Ishikawa (cell line): Measurements from ENCODE around the gene TSR1.

Source experiments
- CEBPB ChIP-seq: IDR thresholded peaks from 2 replicates; pipeline ENCODE4 v1.6.1; 2012
- CREB1 ChIP-seq: IDR thresholded peaks from 2 replicates; pipeline ENCODE4 v1.6.1; 2012; ENCODE audit warnings: low read depth
- EGR1 ChIP-seq: IDR thresholded peaks from 2 replicates; pipeline ENCODE4 v1.6.1; 2012
- EP300 ChIP-seq: IDR thresholded peaks from 2 replicates; pipeline ENCODE4 v1.6.1; 2012; ENCODE audit warnings: borderline replicate concordance
- FOXM1 ChIP-seq: IDR thresholded peaks from 2 replicates; pipeline ENCODE4 v1.6.1; 2012; ENCODE audit warnings: low read depth, borderline replicate concordance
- NFIC ChIP-seq: IDR thresholded peaks from 2 replicates; pipeline ENCODE4 v1.6.1; 2012
- RAD21 ChIP-seq: IDR thresholded peaks from 2 replicates; pipeline ENCODE4 v1.6.1; 2012; ENCODE audit warnings: low read depth
- TAF1 ChIP-seq: IDR thresholded peaks from 2 replicates; pipeline ENCODE4 v1.6.1; 2012; ENCODE audit warnings: low read depth, mild to moderate bottlenecking
- TCF12 ChIP-seq: IDR thresholded peaks from 2 replicates; pipeline ENCODE4 v1.6.1; 2012; ENCODE audit warnings: low read depth
- TEAD4 ChIP-seq: IDR thresholded peaks from 2 replicates; pipeline ENCODE4 v1.6.1; 2012
- YY1 ChIP-seq: IDR thresholded peaks from 2 replicates; pipeline ENCODE4 v1.6.1; 2012; ENCODE audit warnings: low read depth
- ZBTB7A ChIP-seq: IDR thresholded peaks from 2 replicates; pipeline ENCODE4 v1.6.1; 2012; ENCODE audit warnings: low read depth
- TF ChIP-seq, protein P1 (sequence below): IDR thresholded peaks from 2 replicates; pipeline ENCODE4 v1.6.1; 2012
- TF ChIP-seq, protein P2 (sequence below): IDR thresholded peaks from 2 replicates; pipeline ENCODE4 v1.6.1; 2012
- TF ChIP-seq, protein P3 (sequence below): IDR thresholded peaks from 2 replicates; pipeline ENCODE4 v1.6.1; 2012; ENCODE audit warnings: low read depth, mild to moderate bottlenecking

TSR1 gene

DNA sequence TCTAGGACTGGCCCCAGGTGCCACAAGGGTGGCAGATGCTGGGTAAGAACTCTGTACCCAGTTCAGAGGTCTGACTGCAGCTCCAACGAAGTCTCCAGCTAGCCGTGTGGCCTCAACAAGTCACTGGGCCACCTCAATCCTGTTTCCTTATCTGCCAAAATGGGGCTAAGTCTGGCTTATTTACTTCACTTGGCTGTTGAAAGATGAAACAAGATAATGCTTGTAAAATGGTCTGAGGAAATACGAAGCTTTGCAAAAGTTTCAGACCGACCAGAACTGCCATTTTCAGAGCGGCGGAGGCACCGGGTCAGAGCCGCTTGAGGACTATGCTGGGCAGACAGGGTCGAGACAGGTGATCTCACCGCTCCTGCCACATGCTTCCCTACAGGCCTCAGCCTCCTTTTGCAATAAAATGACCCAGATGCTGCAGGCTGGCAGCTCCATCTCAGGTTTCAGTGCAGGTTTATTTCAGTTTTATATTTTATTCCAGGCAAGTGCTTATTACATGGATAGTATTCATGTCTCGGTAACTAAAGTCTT, 47.4 kb upstream of the TSR1 start:
- TF ChIP-seq EP300 = no peak
- TF ChIP-seq FOXM1 = no peak
- TF ChIP-seq CEBPB = no peak
- TF ChIP-seq, protein P1, sequence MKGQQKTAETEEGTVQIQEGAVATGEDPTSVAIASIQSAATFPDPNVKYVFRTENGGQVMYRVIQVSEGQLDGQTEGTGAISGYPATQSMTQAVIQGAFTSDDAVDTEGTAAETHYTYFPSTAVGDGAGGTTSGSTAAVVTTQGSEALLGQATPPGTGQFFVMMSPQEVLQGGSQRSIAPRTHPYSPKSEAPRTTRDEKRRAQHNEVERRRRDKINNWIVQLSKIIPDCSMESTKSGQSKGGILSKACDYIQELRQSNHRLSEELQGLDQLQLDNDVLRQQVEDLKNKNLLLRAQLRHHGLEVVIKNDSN = no peak
- TF ChIP-seq NFIC = no peak
- TF ChIP-seq CREB1 = no peak
- no peak for TF ChIP-seq TCF12
- TF ChIP-seq RAD21 = no peak
- TF ChIP-seq YY1 = no peak
- TF ChIP-seq ZBTB7A = no peak
- TF ChIP-seq EGR1 = no peak
- TF ChIP-seq, protein P2, sequence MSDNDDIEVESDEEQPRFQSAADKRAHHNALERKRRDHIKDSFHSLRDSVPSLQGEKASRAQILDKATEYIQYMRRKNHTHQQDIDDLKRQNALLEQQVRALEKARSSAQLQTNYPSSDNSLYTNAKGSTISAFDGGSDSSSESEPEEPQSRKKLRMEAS = no peak
- TF ChIP-seq TAF1 = no peak
- TF ChIP-seq TEAD4 = no peak
- TF ChIP-seq, protein P3, sequence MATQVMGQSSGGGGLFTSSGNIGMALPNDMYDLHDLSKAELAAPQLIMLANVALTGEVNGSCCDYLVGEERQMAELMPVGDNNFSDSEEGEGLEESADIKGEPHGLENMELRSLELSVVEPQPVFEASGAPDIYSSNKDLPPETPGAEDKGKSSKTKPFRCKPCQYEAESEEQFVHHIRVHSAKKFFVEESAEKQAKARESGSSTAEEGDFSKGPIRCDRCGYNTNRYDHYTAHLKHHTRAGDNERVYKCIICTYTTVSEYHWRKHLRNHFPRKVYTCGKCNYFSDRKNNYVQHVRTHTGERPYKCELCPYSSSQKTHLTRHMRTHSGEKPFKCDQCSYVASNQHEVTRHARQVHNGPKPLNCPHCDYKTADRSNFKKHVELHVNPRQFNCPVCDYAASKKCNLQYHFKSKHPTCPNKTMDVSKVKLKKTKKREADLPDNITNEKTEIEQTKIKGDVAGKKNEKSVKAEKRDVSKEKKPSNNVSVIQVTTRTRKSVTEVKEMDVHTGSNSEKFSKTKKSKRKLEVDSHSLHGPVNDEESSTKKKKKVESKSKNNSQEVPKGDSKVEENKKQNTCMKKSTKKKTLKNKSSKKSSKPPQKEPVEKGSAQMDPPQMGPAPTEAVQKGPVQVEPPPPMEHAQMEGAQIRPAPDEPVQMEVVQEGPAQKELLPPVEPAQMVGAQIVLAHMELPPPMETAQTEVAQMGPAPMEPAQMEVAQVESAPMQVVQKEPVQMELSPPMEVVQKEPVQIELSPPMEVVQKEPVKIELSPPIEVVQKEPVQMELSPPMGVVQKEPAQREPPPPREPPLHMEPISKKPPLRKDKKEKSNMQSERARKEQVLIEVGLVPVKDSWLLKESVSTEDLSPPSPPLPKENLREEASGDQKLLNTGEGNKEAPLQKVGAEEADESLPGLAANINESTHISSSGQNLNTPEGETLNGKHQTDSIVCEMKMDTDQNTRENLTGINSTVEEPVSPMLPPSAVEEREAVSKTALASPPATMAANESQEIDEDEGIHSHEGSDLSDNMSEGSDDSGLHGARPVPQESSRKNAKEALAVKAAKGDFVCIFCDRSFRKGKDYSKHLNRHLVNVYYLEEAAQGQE = no peak

DNA sequence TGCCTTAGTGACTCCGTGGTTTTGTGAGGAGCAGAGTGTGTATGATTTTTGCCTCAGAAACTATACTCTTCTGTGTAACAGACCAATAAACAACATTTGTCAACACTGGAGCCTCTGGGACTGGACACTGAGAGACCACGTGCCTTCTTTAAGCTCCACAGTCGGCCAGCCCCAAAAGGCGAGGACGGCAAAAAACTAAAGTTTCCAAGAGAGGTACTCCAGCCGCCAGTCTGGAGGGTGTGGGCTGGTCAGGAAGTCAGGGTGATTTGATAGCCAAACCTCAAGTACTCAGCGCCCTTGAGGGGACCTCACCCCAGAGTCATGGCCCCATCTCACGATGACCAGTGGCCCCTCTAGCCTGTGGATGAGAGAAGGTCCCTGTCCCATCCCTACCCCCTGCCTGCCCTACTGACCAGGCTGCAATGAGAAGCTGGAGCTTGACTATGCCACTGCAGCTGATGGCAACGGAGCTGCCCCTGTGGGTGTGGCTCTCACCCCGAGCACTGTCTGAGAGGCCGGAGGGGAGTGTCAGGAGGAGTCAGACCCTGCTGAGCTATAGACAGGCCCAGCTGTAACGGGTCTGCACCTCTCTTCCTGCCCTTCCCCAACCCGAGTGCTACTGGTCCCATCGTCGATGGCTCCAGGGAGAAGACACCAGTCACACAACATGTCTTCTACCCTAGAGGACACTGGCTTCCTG, 44.8 kb upstream of the TSR1 start:
- TF ChIP-seq YY1 (no peak), EGR1 (no peak), CEBPB (no peak), ZBTB7A (no peak), CREB1 (no peak), EP300 (no peak), FOXM1 (no peak)
- TF ChIP-seq, protein P1 = no peak
- TF ChIP-seq, protein P3 = no peak

DNA sequence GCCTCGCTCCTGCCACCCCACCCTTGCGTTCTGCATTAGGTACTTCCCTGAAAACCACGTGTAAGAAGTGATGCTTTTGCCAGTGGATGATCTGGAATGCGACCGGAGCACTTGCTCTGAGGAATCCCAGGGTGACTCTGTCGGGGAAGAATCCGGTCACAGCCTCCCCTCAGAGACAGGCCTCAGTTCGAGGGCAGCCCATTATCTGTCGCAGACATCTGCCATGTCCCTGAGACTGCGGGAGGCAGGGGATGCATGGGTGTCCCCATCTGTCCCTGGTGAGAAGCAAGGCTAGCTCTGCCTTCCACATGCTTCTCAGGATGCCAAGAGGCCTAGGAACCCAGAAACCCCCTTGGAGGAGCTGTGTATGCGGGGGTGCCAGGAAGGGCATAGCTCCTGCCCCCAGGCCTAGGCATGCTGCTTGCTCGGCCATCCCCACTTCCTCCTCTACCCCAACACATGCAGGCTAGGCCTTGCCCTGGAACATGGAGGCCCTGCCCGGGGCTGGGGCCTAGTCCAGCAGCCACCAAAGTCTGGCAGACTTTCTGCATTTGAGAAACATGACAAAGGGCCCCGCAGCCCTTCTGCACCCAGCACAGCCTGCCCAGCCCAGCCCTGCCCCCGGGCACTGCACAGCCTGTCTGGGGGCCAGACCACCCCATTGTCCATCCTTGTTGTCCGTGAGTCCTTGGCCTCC, 44.1 kb upstream of the TSR1 start:
- TF ChIP-seq EP300 (no peak), RAD21 (no peak), ZBTB7A (no peak), CEBPB (no peak), TEAD4 (no peak), YY1 (no peak), NFIC (no peak)

DNA sequence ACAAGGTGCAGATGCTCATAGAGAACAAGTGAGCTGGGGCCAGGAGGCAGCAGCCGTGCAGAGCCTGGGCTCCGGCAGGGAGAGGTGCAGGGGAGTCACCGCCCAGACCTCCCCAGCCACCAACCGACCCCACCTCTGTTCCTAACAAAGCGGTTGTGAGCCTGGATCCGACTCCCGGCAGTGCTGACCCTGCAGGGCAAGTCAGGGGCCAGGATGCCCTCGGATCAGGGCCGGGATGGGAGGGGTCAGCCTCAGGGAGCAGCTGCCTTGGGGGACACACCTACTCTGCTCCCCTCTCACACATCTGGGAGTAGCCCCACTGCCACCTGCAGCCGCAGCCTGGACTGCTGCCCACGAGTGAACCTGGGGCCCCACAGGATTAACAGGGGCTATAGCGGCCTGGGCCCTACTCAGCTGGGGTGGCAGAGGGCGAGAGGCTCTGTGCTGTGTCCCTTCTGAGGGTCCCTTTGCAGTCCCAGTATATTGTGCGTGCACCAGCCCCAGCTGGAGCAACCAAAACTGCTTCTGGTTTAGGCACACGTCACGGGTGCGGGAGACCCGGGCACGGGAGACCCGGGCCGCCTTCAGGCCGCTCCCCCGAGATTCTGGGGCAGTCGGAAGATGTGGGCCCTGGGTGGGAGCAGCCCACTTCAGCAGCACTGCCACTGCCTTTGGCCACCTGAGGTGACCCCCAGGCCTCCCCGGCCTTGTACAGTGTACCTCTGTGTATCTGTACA, 43.4 kb upstream of the TSR1 start:
- TF ChIP-seq RAD21 (no peak), YY1 (no peak), EP300 (no peak), EGR1 (no peak), CREB1 (no peak), FOXM1 (no peak), CEBPB (no peak)
- TF ChIP-seq, protein P2 = no peak

DNA sequence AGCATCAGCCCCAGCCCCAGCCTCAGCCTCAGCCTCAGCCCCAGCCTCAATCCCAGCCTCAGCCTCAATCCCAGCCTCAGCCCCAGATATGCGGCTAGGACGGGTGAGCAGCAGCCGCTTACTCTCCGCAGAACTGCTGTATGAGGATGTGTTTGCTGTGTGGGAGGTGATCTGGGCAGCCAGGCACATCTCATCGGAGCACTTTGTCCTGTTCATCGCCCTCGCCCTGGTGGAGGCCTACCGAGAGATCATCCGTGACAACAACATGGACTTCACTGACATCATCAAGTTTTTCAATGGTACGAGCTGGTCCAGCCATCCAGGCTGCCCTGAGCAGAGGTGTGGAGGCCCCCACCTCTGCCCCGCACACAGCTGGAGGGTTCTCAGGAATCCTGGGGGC, 42.6 kb upstream of the TSR1 start:
- TF ChIP-seq, protein P2 = no peak
- no peak for TF ChIP-seq FOXM1
- TF ChIP-seq CREB1 = no peak
- TF ChIP-seq NFIC = no peak
- TF ChIP-seq, protein P1 = no peak
- TF ChIP-seq ZBTB7A = no peak
- no peak for TF ChIP-seq TCF12
